Central memory CD4-positive, alpha-beta T cell (primary cell): ENCODE measurements around the gene ZNF527.
"Not testable (repeated sequence)": the region's sequence is repeated elsewhere in the genome, so short reads cannot be mapped to it uniquely, and the experiment has no call there.

Source experiments
- DNase-seq: peaks from one replicate; pipeline ENCODE4 v3.0.0; 2022
- total RNA-seq, 3 experiments: gene quantifications; one replicate each; lab custom pipeline; 2026; lab: John Stamatoyannopoulos, UW

ZNF527 gene
- total RNA-seq, result 11.9 to 22.2 (median 13.5) reads per million in 3 experiments

DNA sequence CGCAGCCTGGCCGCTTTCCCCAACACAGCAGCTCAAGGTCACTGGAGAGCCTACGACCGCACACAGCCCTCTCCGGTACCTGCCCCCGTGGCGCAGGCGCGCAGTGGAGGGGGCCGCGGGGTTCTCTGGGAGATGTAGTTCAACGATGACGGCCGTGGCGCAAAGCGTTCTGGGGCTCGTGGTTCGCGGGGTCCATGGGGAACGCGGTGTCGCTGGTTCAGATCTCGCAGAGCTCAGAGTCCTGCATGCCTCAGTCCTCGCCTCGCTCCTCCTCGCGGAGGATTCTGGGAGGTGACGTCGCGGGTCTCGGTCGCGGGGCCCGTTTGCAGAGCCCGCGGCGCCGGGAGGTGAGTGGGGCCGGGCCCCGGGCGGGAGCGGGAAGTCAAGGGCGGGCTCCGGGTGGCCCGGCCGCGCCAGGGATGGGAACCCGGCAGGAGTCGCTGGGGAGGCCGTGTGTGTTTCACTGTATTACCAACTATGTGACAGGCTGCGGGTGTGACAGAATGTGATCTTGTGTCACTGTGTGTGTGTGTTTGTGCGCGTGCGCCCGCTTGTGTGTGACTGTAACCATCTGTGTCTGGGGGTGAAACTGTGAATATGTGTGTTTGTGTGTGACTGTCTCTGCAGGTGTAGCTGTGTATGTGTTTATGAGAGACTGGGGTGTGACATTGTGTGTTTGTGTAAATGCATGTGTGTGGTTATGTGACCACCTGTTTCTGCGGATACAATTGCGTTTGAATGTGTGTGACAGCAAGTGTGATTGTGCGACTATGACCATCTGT is at the start of gene ZNF527:
ZNF527 (plus strand) TSS at position 220 of the 782 bp plus-strand sequence. CDS start 3,100 bp downstream, outside the sequence.
- DNase-seq, result peak; percentile 96

DNA sequence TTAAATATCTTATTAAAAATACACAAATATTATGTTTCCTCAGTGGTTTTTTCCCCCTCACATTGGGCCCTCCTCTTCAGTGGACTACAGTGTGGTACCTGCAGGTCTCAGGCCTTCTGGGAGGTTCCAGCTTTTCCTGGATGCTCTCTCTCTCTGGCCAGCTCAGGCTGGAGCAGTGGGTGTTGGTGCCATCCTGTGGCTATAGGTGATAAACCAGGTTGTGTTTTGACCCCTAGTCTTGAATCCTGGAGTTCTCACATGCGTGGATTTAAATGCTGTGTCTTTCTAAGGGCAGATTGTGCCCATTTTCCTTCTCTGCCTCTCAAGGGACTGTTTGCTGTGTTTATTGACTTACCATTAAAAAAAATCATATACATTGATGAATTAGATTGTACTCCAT is 41.2 kb upstream of the ZNF527 start:
- DNase-seq, result no peak

DNA sequence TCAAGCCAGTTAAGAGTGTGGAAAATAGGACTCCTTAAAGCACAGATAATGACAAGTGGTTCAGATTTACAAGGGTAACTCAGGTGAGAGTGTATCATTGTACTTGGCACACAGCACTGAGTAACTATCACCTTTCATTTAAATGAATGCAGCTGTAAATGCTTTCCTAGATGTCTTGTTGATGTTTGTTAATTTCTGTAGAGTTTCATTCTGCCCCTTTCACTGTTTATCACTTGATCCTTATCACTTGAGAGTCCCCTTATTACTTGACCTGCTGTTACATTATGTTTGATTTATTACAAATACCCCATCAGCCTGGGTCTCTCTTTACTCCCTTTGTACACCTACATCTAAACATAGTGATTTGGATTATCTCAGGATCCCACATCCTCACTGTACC is 38.1 kb upstream of the ZNF527 start:
- DNase-seq, result no peak

DNA sequence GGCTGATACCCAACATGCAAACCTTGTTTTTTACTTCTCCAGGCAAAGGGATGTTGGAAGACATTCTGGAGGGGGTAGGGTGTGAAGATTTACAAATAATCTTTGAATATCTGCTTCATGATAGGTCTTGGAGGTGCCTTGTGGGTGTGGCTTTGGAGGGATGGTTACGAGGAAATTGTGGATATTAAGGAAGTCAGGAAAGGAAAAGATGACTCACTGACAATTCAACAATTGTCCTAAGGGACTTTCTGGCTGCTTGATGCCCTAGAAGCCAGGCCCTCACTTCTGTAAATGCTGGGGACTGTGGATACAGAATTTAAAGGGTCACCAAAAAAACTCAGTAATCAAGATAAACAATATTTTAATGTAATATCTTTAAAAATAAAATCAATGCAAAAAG is 37.4 kb upstream of the ZNF527 start:
- no peak for DNase-seq

DNA sequence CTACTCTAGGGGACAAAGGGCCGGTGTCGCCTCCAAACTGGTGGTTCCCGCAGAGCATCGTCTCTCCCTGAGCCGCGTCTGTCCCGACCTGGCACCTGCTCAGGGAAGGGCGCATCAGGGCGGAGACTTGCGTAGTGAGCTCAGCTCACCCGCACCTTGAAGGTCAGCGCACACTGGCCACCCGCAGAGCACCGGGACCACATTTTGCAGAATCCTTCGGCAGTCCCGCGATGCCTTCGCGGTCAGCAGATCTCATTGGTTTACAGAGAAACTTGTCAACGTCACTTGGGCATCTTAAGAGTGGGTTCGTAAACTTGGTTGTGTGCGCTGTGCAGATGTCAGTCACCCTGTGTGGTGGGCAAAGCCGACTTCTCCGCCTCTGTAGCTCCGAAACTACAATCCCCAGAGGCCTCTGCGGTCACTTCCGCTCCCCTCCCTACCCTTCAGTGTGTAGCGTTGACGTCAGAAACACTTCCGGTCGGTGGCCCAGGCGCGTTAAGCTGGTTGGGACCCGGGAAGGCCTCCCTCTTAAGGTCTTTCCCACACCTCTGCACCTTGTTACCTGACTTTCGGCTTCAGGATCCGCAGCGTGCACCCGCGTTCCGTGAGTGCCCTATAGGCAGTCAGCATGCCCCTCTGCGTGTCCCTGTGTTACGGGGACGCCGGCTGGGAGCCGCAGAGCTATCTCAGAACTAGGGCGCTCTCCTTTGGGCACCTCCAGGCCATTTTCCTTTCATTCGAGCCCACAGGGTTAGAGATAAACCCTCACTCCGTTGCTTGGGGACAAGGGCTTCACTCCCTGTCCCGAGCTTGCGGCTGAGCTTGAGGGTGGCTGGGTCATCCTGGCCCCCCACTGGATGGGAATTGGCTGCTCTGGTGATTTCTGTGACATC is 36.5 kb upstream of the ZNF527 start:
- peak; percentile 87 for DNase-seq

DNA sequence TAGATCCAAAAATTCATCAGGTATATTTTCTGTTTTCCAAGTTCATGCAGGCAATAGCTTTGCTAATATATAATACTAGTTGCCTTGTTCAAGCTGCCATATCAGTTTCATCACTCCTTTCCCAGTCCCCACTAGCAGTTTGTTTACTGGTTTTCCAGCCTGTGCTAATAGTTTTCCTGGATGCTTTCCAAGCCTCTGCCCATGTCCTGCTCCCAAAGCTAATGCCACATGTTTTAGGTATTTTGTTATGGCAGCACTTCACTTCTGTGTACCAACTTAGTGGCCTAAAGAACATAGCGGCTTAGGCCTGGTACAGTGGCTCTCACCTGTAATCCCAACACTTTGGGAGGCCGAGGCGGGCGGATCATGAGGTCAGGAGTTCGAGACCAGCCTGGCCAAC is 28.1 kb upstream of the ZNF527 start:
- no peak for DNase-seq

DNA sequence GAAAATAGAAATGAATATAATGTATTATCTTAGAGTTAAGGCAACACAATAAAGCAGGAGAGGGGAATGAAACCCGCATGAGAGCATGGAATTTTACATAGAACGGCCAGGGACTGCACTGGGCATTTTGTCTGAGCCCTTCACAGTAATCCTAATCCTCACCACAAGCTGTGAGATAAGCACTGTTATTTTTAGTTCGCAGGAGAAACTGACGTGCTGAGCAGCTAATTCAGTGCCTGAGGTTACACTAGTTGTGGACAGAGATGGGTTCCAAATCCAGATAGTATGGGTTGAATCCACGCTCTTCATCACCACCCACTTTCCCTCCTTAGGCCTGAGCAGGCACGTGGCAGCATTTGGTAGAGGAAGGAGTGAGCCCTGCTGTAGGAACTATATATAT is 24.8 kb upstream of the ZNF527 start:
- no peak for DNase-seq

DNA sequence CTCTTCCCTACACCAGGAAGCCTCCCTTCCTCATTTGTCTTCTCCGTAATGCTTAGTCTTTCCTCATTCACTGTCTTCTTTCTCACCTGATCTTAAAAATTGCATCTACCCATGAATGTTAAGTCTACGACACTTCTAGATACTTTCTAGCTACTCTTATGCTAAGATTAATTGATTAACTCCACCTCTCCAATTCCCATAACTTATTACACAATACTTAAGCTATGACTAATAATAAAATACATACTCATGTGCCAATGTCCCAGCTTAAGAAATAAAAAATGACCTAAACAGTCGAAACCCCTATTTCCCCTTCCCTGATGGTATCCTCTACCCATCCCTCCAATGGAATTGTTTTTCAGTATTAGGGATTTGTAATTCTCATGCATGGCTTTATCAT is 22.8 kb upstream of the ZNF527 start:
- no peak for DNase-seq

DNA sequence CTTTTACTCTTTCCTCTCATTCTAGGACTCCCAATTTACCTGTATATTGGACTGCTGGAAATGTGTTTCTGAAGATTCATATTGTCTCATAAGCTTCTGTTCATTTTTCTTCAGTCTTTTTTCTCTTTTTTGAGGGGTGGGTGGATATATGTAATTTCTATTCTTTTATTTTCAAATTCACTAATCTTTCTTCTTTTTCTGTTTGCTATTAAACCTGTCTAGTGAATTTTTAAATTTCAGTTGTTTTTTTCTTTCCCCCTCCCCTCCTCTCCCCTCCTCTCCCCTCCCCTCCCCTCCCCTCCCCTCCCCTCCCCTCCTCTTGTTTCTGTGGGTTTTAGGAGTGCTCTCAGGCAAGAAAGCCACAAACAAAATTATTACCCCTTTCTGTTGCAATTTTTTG is 16.9 kb upstream of the ZNF527 start:
- DNase-seq, result no peak

DNA sequence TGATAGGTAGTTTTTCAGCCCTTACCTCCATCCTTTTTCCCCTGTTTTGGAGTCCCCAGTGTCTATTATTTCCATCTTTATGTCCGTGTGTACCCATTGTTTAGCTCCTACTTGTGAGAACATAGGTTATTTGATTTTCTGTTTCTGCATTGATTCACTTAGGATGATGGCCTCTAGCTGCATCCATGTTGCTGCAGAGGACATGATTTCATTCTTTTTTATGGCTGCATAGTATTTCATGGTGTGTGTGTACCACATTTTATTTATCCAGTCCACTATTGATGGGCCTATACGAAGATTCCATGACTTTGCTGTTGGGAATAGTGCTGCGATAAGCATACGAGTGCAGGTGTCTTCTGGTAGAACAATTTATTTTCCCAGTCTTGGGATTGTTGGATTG is 15.0 kb upstream of the ZNF527 start:
- no peak for DNase-seq

DNA sequence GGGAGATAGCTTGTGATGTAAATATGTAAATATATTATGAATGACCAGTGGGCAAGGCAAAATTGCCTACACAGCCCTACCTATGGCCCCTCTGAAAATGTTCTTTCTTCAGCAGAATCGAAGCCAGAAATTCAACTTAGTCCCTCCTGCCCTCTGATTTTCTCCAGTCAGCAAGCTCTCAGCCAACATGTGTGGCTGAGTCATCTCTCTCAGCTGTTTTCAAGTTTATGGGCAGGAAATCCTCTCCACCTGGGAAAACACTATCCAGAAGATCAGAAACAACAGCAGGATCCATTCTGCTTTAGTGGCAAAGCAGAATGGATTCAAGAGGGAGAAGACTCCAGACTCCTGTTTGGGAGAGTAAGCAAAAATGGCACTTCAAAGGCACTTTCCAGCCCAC is 8.9 kb upstream of the ZNF527 start:
- DNase-seq, result no peak

DNA sequence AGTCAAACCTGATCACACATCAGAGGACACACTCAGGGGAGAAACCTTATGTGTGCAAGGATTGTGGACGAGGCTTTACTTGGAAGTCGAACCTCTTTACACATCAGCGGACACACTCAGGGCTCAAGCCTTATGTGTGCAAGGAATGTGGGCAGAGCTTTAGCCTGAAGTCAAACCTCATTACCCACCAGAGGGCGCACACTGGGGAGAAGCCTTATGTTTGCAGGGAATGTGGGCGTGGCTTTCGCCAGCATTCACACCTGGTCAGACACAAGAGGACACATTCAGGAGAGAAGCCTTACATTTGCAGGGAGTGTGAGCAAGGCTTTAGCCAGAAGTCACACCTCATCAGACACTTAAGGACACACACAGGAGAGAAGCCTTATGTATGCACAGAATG is 8.2 kb upstream of the ZNF527 start:
- DNase-seq, result no peak

DNA sequence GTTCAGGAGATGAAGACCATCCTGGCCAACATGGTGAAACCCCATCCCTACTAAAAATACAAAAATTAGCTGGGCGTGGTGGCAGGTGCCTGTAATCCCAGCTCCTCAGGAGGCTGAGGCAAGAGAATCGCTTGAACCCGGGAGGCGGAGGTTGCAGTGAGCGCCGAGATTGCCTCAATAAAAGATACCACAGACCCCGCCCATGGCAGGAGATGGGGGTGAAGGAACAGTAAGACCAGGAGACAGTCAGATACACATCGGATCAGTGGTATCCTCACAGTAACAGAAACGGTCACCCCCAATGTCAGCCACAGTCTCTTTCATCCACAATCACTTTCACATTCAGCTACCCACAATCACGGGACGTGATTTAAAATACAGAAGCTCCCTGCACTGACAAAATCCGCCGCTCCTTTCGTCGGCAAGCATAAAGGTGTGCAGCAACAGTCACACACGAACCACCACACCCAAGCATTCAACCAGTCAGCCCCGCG is 466 bp upstream of the ZNF527 start:
- not testable (repeated sequence) for DNase-seq

DNA sequence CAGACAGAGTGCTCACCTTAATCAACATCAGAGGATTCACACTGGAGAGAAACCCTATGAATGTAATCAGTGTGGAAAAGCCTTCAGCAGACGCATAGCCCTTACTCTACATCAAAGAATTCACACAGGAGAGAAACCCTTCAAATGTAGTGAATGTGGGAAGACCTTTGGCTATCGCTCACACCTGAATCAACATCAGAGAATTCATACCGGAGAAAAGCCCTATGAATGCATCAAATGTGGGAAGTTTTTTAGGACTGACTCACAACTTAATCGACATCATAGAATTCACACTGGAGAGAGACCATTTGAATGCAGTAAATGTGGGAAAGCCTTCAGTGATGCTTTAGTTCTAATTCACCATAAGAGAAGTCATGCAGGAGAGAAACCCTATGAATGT is 18.3 kb downstream of the ZNF527 start:
- no peak for DNase-seq

DNA sequence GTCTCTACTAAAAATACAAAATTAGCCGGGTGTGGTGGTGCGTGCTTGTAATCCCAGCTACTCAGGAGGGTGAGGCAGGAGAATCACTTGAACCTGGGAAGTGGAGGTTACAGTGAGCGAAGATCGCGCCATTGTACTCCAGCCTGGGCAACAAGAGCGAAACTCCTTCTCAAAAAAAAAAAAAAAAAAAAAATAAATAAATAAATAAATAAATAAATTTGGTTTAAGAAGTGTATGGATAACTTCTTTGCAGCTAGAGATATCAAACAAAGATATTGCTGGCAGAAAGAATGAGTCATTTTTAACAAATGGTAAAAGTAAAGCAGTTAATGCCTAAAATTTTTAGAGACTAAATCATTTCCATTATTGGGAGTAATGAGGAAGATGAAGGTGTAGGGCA is 20.5 kb downstream of the ZNF527 start:
- not testable (repeated sequence) for DNase-seq

DNA sequence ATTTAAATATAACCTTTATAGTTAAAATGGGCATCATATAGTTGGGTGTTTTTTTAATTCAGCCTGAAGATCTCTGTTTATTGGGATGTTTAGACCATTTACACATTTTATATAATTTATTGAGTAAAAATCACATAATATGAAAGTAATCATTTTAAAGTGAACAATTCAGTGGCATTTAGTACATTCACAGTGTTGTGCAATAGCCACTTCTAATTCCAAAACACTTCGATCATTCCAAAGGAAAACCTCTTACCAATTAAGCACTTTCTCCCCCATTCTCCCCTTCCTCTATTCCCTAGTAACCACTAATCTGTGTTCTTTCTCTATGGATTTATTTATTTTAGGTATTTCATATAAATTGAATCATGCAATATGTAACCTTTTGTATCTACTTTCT is 30.2 kb downstream of the ZNF527 start:
- DNase-seq, result no peak

DNA sequence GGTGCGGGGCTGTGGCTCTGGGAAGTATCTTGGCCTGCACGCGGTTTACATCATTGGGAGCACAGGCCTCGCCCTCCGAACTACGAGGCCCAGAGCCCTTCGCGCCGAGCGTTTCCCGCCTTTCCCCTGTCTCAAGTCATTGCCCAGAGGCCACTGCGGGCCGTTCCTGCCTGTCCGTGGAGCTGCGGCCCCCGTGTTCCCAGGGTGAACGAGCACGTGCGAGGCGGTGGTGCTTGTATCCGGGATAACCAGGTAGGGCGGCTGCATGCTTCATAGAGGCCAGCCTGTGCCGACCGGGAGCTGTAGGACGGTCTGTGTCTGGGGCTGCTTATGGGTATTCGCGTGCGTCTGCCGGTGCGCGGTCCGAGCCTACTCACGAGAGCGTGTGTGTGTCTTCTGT is 32.5 kb downstream of the ZNF527 start:
- no peak for DNase-seq

DNA sequence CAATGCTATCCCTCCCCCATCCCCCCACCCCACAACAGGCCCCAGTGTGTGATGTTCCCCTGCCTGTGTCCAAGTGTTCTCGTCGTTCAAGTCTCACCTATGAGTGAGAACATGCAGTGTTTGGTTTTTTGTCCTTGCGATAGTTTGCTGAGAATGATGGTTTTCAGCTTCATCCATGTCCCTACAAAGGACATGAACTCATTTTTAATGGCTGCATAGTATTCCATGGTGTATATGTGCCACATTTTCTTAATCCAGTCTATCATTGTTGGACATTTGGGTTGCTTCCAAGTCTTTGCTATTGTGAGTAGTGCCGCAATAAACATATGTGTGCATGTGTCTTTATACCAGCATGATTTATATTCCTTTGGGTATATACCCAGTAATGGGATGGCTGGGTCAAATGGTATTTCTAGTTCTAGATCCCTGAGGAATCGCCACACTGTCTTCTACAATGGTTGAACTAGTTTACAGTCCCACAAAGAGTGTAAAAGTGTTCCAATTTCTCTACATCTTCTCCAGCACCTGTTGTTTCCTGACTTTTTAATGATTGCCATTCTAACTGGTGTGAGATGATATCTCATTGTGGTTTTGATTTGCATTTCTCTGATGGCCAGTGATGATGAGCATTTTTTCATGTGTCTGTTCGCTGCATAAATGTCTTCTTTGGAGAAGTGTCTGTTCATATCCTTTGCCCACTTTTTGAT is 35.4 kb downstream of the ZNF527 start:
- not testable (repeated sequence) for DNase-seq

DNA sequence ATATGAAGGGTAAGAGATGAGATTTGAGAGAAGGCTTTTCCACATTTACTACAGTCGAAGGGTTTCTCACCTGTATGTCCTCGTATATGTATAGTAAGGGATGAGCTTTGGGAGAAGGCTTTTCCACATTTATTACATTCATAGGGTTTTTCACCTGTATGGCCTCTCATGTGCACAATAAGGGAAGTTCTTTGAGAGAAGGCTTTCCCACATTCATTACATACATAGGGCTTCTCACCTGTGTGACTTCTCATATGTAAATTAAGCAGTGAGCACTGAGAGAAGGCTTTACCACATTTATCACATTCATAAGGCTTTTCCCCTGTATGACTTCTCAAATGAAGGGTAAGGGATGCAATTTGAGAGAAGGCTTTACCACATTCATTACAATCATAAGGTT is 41.8 kb downstream of the ZNF527 start:
- DNase-seq, result no peak

DNA sequence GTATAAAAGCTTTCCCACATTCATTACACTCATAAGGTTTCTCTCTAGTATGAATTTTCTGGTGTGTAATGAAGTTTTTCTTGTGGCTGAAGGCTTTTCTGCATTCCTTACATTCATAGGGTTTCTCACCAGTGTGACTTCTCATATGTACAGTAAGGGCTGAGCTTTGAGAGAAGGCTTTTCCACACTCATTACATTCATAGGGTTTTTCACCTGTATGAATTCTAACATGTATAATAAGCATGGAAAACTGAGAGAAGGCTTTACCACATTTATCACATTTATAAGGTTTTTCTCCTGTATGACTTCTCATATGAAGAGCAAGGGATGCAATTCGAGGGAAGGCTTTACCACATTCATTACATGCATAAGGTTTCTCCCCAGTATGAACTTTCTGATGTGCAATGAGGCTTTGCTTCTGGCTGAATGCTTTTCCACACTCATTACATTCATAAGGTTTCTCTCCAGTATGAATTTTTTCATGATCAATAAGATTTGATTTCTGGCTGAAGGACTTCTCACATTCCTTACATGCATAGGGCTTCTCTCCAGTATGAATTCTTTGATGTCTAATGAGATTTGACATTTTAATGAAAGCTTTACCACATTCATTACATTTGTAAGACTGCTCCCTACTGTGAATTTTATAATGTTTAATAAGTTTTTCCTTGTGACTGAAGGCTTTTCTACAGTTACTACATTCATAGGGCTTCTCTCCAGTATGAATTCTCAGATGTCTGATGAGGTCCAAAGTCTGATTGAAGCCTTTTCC is 42.6 kb downstream of the ZNF527 start:
- DNase-seq, result no peak
